ENCODE results near the gene MED31. TPM values are rescaled to one million over a fixed set of nuclear protein-coding genes. Genes with fewer than 3 reads are reported as not detected.

MED31 gene
- total RNA-seq, 1 donor from 2014 or later, result 27.7 TPM

DNA sequence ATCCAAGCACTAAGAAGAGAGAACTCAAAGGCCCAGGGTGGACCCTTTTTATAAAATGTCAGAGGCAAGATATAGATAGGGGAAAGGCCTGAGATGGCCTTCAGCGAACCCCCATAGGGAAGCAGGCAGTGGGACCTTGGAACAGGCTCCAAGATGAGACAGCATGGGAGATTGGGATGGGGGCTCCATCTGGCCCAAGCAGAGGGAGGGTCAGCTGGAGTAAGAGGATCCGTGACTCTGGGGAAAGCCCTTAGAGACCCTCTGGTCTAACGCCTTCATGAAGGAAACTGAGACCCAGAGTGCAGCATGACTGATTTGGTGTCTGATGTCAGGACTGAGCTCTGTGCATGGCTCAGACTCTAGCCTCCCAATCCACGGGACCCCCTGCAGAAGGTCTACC, 30.9 kb upstream of the MED31 start:
- peaks cover 2% of the 10 kb centered on the region for H3K9me3 Mint-ChIP-seq
- no peaks in the 10 kb centered on the region for H3K4me1 Mint-ChIP-seq
- no peaks in the 10 kb centered on the region for H3K36me3 Mint-ChIP-seq (ENCODE audit: low read depth)
- TF ChIP-seq, protein P1, sequence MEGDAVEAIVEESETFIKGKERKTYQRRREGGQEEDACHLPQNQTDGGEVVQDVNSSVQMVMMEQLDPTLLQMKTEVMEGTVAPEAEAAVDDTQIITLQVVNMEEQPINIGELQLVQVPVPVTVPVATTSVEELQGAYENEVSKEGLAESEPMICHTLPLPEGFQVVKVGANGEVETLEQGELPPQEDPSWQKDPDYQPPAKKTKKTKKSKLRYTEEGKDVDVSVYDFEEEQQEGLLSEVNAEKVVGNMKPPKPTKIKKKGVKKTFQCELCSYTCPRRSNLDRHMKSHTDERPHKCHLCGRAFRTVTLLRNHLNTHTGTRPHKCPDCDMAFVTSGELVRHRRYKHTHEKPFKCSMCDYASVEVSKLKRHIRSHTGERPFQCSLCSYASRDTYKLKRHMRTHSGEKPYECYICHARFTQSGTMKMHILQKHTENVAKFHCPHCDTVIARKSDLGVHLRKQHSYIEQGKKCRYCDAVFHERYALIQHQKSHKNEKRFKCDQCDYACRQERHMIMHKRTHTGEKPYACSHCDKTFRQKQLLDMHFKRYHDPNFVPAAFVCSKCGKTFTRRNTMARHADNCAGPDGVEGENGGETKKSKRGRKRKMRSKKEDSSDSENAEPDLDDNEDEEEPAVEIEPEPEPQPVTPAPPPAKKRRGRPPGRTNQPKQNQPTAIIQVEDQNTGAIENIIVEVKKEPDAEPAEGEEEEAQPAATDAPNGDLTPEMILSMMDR (conservative IDR thresholded peaks at IDR 0.05), result no peak
- no peak overlapping the region for H3K27ac Mint-ChIP-seq (ENCODE audit: unreplicated experiment)
- H3K27me3 Mint-ChIP-seq (ENCODE audit: low read depth), result peaks cover 38% of the 10 kb centered on the region
- no peak for DNase-seq (ENCODE audit: low read depth, low spot score)
- H3K4me3 Mint-ChIP-seq, result no peak overlapping the region

DNA sequence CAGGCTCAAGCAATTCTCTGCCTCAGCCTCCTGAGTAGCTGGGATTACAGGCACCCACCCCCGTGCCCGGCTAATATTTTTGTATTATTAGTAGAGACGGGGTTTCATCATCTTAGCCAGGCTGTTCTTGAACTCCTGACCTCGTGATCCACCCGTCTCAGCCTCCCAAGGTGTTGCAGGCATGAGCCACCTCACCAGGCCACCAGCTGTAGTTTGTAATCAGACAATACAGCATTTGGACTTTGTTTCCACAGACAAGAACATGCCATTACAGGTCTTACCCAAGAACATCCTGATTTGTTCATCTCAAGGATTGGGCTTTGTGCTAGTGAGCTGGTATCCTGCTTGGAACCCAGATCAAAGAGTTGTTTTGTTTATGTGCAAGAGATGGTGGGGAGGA, 30.3 kb upstream of the MED31 start:
- no peaks in the 10 kb centered on the region for H3K36me3 Mint-ChIP-seq (ENCODE audit: low read depth)
- DNase-seq (ENCODE audit: low read depth, low spot score), result no peak
- H3K9me3 Mint-ChIP-seq, result peaks cover 2% of the 10 kb centered on the region
- peaks cover 32% of the 10 kb centered on the region for H3K27me3 Mint-ChIP-seq (ENCODE audit: low read depth)
- H3K27ac Mint-ChIP-seq (ENCODE audit: unreplicated experiment), result no peak overlapping the region
- H3K4me3 Mint-ChIP-seq, result no peak overlapping the region
- TF ChIP-seq, protein P1 (conservative IDR thresholded peaks at IDR 0.05), result no peak
- H3K4me1 Mint-ChIP-seq, result no peaks in the 10 kb centered on the region

DNA sequence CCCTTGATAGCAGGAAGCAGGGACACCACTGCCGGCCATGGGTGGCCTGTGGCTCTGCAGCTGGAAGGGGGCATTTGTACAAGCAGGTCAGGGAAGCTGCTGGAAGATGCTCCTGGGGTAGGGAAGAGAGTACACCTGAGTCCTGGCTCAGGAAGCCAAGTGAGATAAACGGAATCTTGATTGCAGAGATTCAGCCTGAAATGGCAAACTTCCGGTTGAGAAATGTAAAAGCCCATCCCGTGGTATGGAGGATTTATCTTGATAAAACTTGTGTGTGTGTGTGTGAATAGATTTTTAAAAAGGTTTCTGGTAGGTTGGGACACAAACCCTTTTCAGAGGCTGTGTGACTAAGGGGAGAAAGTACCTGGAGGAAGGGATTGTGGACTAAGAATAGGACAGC, 29.8 kb upstream of the MED31 start:
- Mint-ChIP-seq H3K4me3 (no peak overlapping the region), H3K4me1 (no peaks in the 10 kb centered on the region), H3K36me3 (ENCODE audit: low read depth) (no peaks in the 10 kb centered on the region), H3K27ac (ENCODE audit: unreplicated experiment) (no peak overlapping the region), H3K27me3 (ENCODE audit: low read depth) (peaks cover 31% of the 10 kb centered on the region), H3K9me3 (peaks cover 2% of the 10 kb centered on the region)
- DNase-seq (ENCODE audit: low read depth, low spot score), result no peak
- TF ChIP-seq, protein P1 (conservative IDR thresholded peaks at IDR 0.05), result no peak

DNA sequence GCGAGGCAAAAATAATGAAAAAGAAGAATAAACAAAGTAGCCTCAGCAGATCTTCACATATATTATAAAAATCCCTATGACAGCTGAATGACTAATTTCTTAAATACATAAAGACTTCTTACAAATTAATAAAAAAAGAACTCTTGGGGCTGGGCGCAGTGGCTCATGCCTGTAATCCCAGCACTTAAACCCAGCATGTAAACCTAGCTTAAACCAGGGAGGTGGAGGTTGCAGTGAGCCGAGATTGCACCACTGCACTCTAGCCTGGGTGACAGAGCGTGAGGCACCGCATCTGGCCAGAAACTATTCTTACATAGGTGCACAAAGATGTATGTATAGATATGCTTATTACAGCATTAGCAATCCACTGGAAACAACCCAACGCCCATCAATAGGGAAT, 27.8 kb upstream of the MED31 start:
- Mint-ChIP-seq H3K9me3 (peaks cover 2% of the 10 kb centered on the region), H3K4me1 (no peaks in the 10 kb centered on the region), H3K36me3 (ENCODE audit: low read depth) (no peaks in the 10 kb centered on the region), H3K4me3 (no peak overlapping the region), H3K27ac (ENCODE audit: unreplicated experiment) (no peak overlapping the region), H3K27me3 (ENCODE audit: low read depth) (peaks cover 23% of the 10 kb centered on the region)
- TF ChIP-seq, protein P1 (conservative IDR thresholded peaks at IDR 0.05), result no peak
- no peak for DNase-seq (ENCODE audit: low read depth, low spot score)

DNA sequence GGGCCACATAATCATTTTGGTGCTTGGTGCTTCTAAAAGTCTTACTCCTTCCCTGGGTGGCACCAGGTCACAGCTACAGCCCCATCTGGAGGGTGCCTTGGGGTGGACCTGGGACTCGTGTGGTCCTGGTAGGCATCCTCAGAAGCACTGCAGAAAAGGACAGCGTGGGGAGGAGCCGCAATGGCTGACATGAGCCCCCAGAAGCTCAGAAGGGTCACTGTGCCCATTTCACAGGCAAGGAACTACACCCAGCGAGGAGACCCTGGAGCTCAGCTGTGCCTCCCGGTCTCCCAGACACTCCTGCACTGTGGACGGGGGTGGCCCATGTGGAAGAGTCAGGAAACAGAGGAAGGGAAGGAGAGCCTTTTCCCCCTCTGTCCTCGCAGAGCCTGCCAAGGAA, 26.5 kb upstream of the MED31 start:
- DNase-seq (ENCODE audit: low read depth, low spot score), result no peak
- peaks cover 2% of the 10 kb centered on the region for H3K9me3 Mint-ChIP-seq
- H3K27ac Mint-ChIP-seq (ENCODE audit: unreplicated experiment), result no peak overlapping the region
- TF ChIP-seq, protein P1 (conservative IDR thresholded peaks at IDR 0.05), result no peak
- no peaks in the 10 kb centered on the region for H3K4me1 Mint-ChIP-seq
- peaks cover 21% of the 10 kb centered on the region for H3K27me3 Mint-ChIP-seq (ENCODE audit: low read depth)
- no peak overlapping the region for H3K4me3 Mint-ChIP-seq
- H3K36me3 Mint-ChIP-seq (ENCODE audit: low read depth), result no peaks in the 10 kb centered on the region

All from neural crest cell (in vitro differentiated cells).